Measurements from ENCODE around the gene SLC22A13.

- TF ChIP-seq CTCF (IDR thresholded peaks at IDR 0.05) (no peak), POLR2A (IDR thresholded peaks at IDR 0.05) (no peak), POLR2AphosphoS5 (IDR thresholded peaks at IDR 0.05) (no peak)
These were observed 8.0 kb upstream of the SLC22A13 start for GRCh38 chr3:38257583-38257982.

All from transverse colon (tissue), 4 donors.